ENCODE measurements around the gene ENOX1. TPM values are rescaled to one million over a fixed set of nuclear protein-coding genes. Genes with fewer than 3 reads are reported as not detected.
"Not testable (repeated sequence)": the region's sequence is repeated elsewhere in the genome, so short reads cannot be mapped to it uniquely, and the experiment has no call there.

Gene ENOX1
- total RNA-seq, 1 donor from 2014 or later, result 2.5 TPM

GRCh38 chr13:43353631-43354030 lies 433.1 kb downstream of the ENOX1 start:
- H3K4me3 Mint-ChIP-seq (ENCODE audit: low read depth), result no peak overlapping the region
- no peaks in the 10 kb centered on the region for H3K9me3 Mint-ChIP-seq (ENCODE audit: low read depth)
- H3K36me3 Mint-ChIP-seq (ENCODE audit: insufficient read depth), result no peaks in the 10 kb centered on the region
- TF ChIP-seq CTCF (IDR thresholded peaks at IDR 0.05; ENCODE audit: unreplicated experiment), result no peak
- no peak overlapping the region for H3K27ac Mint-ChIP-seq
- no peak for DNase-seq (ENCODE audit: low spot score, unreplicated experiment)
- no peaks in the 10 kb centered on the region for H3K27me3 Mint-ChIP-seq
- peaks cover 1% of the 10 kb centered on the region for H3K4me1 Mint-ChIP-seq (ENCODE audit: low read depth)

GRCh38 chr13:43351612-43352011 lies 435.2 kb downstream of the ENOX1 start:
- not testable (repeated sequence) for H3K27me3 Mint-ChIP-seq; DNase-seq (ENCODE audit: low spot score, unreplicated experiment); H3K4me3 Mint-ChIP-seq (ENCODE audit: low read depth); H3K36me3 Mint-ChIP-seq (ENCODE audit: insufficient read depth); H3K9me3 Mint-ChIP-seq (ENCODE audit: low read depth); H3K27ac Mint-ChIP-seq
- peaks cover 11% of the 10 kb centered on the region for H3K4me1 Mint-ChIP-seq (ENCODE audit: low read depth)

- H3K9me3 Mint-ChIP-seq (ENCODE audit: low read depth), result no peaks in the 10 kb centered on the region
- H3K4me1 Mint-ChIP-seq (ENCODE audit: low read depth), result peaks cover 25% of the 10 kb centered on the region
- H3K27me3 Mint-ChIP-seq, result no peaks in the 10 kb centered on the region
- no peak for TF ChIP-seq CTCF (IDR thresholded peaks at IDR 0.05; ENCODE audit: unreplicated experiment)
- no peak for DNase-seq (ENCODE audit: low spot score, unreplicated experiment)
- H3K36me3 Mint-ChIP-seq (ENCODE audit: insufficient read depth), result no peaks in the 10 kb centered on the region
- H3K4me3 Mint-ChIP-seq (ENCODE audit: low read depth), result no peak overlapping the region
- H3K27ac Mint-ChIP-seq, result no peak overlapping the region
Measured at GRCh38 chr13:43348397-43348796, 438.4 kb downstream of the ENOX1 start.

- Mint-ChIP-seq H3K9me3 (ENCODE audit: low read depth) (no peaks in the 10 kb centered on the region), H3K36me3 (ENCODE audit: insufficient read depth) (no peaks in the 10 kb centered on the region)
- no peak for TF ChIP-seq CTCF (IDR thresholded peaks at IDR 0.05; ENCODE audit: unreplicated experiment)
Measured at GRCh38 chr13:43347877-43348276, 438.9 kb downstream of the ENOX1 start.

GRCh38 chr13:43346427-43346826 lies 440.3 kb downstream of the ENOX1 start:
- Mint-ChIP-seq H3K36me3 (ENCODE audit: insufficient read depth) (no peaks in the 10 kb centered on the region), H3K9me3 (ENCODE audit: low read depth) (no peaks in the 10 kb centered on the region), H3K4me1 (ENCODE audit: low read depth) (peaks cover 25% of the 10 kb centered on the region), H3K4me3 (ENCODE audit: low read depth) (no peak overlapping the region), H3K27ac (no peak overlapping the region), H3K27me3 (no peaks in the 10 kb centered on the region)
- TF ChIP-seq CTCF (IDR thresholded peaks at IDR 0.05; ENCODE audit: unreplicated experiment), result no peak
- DNase-seq (ENCODE audit: low spot score, unreplicated experiment), result no peak

More at GRCh38 chr13:43347877-43348276, 438.9 kb downstream of the ENOX1 start:
- no peak for DNase-seq (ENCODE audit: low spot score, unreplicated experiment)
- Mint-ChIP-seq H3K27ac (no peak overlapping the region), H3K4me1 (ENCODE audit: low read depth) (peaks cover 25% of the 10 kb centered on the region), H3K27me3 (no peaks in the 10 kb centered on the region), H3K4me3 (ENCODE audit: low read depth) (no peak overlapping the region)

GRCh38 chr13:43343645-43344044 lies 443.1 kb downstream of the ENOX1 start:
- TF ChIP-seq CTCF (IDR thresholded peaks at IDR 0.05; ENCODE audit: unreplicated experiment), result no peak
- H3K36me3 Mint-ChIP-seq (ENCODE audit: insufficient read depth), result no peaks in the 10 kb centered on the region
- H3K4me1 Mint-ChIP-seq (ENCODE audit: low read depth), result peaks cover 24% of the 10 kb centered on the region
- H3K4me3 Mint-ChIP-seq (ENCODE audit: low read depth), result no peak overlapping the region
- no peak for DNase-seq (ENCODE audit: low spot score, unreplicated experiment)
- no peaks in the 10 kb centered on the region for H3K27me3 Mint-ChIP-seq
- no peak overlapping the region for H3K27ac Mint-ChIP-seq
- H3K9me3 Mint-ChIP-seq (ENCODE audit: low read depth), result no peaks in the 10 kb centered on the region
